HG03378 (cell line): ENCODE results near the gene AMPH.

Experiments used
- ATAC-seq: cut with Tn5 transposase; IDR thresholded peaks from one replicate; pipeline ENCODE4 v1.9.1; 2021; ENCODE audit warnings: mild to moderate bottlenecking, moderate library complexity; ENCODE audit not compliant: unreplicated experiment

AMPH gene

GRCh38 chr7:38548605-38549004, 82.6 kb downstream of the AMPH start:
- ATAC-seq = no peak

- ATAC-seq = no peak
Measured at GRCh38 chr7:38546763-38547162, 84.4 kb downstream of the AMPH start.

DNA sequence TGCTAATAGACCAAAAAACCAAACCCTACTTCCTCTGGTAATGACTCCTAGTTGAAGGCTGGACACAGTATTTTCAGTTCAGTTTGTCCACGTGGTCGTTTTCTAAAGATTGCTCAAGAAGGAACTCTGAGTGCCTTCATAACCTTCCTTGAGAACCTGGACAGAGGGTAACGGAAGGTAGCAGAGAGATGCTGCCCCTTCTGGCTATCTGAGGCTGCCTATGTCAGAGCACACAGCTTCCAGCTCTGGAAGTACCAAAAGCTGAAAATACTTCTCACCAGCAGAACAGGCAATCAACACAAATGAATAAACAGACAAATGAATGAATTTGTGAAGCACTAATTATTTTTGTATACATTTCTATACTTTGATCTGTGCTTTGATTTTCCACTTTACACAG, 85.2 kb downstream of the AMPH start:
- no peak for ATAC-seq

- ATAC-seq = no peak
Measured at GRCh38 chr7:38542156-38542555, 89.0 kb downstream of the AMPH start.

- ATAC-seq = no peak
Measured at GRCh38 chr7:38541440-38541839, 89.7 kb downstream of the AMPH start.

GRCh38 chr7:38539477-38540081, 91.6 kb downstream of the AMPH start:
- ATAC-seq = no peak

GRCh38 chr7:38535073-38535472, 96.1 kb downstream of the AMPH start:
- ATAC-seq = no peak

- no peak for ATAC-seq
Measured at GRCh38 chr7:38525857-38526256, 105.3 kb downstream of the AMPH start.

- no peak for ATAC-seq
Measured at GRCh38 chr7:38524786-38525185, 106.4 kb downstream of the AMPH start.

- no peak for ATAC-seq
Measured at GRCh38 chr7:38520741-38521140, 110.4 kb downstream of the AMPH start.

DNA sequence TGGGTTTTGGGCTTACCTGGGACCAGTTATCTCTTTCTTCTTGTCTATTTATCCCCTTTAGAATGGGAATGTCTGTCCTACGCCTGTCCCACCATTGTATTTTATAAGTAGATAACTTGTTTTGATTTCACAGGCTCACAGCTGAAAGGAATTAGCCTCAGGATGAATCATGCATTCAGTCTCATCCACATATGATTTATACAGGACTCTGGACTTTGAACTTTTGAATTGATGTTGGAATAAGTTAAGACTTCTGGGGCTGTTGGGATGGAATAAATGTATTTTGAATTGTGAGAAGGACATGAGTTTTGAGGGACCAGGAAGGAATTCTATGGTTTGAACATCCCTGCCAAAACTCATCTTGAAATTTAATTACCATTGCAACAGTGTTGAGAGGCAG, 112.6 kb downstream of the AMPH start:
- ATAC-seq = no peak

DNA sequence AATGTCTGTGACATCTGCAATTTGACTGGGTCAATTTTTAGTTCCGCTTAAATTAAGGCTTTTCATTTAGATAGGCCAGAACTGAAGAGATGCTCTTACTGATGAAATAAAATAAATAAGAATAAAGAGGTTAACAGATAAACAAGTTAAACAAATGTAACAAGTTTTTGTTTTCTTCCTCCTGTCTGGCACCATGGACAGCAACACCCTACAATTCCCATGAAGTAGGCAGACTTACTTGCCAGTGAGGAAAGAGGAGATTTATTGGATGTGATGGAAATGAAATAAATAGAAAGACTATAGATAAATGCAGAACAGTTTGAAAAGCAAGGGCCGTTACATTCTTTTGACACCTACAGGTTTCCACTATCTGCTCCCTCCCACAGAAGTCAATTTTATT, 118.5 kb downstream of the AMPH start:
- ATAC-seq = no peak

GRCh38 chr7:38512291-38512690, 118.9 kb downstream of the AMPH start:
- ATAC-seq = no peak

DNA sequence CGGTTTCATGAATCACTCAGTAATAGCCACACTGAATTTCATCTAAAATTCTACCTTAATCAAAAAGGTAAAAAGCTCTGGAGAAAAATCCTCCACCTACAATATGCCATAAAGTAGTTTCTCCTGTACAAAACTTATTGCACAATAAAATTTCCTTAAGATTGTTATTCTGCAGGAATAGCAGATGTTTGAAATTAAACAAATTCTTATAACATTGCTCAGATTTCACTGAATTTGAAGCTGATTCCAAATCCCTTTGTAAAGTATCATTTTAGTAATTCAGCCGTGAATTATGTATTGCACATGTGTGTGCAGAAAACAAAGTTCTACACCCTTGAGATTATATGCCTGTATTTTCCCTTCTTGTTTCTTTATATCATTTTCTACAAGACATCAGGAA, 123.8 kb downstream of the AMPH start:
- no peak for ATAC-seq

DNA sequence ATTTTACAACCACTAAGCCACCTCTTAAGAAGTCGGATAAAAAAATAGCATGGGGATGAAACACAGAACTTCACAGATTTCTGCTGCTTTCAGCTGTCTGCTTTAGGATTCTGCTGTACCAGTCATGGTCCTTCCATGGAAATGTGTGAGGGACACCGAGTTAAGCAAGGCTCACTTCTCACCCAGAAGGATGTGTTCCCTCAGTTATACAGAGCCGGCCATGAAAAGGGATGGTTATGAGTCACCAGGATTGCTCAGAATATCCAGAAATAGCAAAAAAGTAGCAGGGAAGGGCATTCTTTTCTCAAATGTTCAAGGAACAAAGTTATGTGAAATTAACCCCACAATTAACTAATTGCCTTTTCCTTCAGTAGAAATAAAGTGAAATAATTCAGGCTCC, 124.4 kb downstream of the AMPH start:
- ATAC-seq = no peak

GRCh38 chr7:38506004-38506403, 125.2 kb downstream of the AMPH start:
- no peak for ATAC-seq

DNA sequence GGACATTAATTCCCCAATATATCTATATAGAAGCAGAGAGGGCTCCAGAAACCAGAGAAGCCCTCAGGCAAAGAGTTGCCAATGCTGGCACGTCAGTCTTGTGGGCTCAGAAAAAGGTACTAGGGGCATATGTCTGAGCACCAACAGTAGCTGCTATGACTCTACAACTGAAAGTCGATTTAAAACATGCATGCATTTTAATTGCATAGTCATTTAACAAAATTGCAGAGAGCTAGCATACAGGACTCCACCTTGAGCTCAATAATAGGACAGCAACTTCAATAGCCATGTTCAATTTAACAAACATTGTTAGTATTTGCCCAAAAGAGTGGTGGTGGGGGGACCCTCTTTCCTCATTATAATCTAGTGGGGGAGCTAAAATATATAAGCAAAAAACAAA, 126.5 kb downstream of the AMPH start:
- no peak for ATAC-seq

GRCh38 chr7:38502848-38503247, 128.3 kb downstream of the AMPH start:
- no peak for ATAC-seq

DNA sequence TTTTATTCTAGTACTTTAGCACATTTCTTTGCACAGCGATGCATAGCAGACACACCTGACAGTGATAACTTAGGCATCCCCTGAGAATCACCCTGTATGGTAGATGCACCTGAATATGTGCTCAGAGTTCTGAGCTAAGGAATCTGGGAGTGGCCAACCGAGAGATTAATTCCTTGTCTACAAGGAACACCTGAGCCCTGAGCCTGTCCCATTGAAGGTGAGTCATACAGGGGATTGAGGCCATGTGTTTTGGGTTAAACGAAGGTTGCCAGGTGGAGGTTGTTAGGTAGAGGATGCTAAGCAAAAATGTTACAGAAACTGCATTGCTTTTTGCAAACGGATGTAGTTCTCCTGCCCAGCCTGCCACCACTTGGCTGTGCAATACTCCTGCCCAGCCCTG, 128.9 kb downstream of the AMPH start:
- ATAC-seq = no peak

GRCh38 chr7:38492010-38492409, 139.2 kb downstream of the AMPH start:
- no peak for ATAC-seq

DNA sequence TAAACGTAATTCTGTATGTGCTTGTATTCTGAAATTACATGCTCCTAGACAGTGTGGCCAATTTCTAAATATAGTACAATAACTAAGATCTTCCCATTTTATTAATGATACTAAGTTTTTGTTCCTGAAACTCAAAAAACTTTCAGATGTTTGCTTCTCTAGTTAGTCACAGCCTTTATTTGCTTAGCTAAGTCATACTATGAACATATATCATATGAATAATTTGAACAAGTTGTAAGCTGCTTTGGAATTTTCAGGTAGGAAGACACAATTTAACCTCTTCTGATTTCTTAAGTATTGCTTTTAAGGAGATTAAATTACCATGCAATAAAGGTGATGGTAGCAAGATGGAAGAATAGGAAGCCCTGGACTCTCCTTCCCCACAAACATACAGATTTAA, 148.7 kb downstream of the AMPH start:
- ATAC-seq = no peak

DNA sequence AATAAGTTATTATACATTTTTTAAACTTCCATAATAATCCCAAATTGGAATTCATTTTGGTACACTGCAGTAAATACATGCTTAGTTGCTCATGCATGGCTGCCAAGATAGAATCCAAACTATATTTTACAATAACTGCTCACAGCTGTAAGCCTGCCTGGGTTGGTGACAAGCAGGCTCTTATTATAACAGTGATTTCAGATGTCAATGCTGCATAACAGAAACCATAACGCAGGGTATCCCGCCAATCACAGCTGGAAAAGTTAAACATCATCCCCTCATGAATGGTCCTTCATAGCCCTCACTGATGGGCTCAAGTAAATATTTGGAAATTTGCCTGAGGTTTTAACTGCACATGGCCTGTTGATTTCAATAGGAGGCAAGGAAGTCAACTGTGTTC, 149.8 kb downstream of the AMPH start:
- no peak for ATAC-seq

DNA sequence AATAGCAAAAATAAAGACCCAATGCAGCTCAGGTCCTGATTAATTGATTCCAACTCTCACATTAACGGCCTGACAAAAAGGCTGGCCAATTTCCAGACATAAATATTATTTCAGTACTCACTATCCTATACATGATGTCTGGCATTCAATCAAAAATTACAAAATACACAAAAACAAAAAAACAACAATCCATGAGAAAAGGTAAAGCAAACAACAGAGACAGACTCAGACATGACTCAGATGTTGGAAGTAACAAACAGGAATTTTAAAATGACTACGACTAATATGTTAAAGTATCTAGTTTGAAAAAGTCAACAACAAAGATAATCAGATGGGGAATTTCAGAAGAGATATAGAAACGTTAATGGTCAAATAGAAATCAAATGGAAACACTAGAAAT, 152.8 kb downstream of the AMPH start:
- no peak for ATAC-seq

GRCh38 chr7:38477333-38477732, 153.8 kb downstream of the AMPH start:
- ATAC-seq = no peak
